ENCODE measurements around the gene ZFPM1.

The ZFPM1 gene

GRCh38 chr16:88476817-88477397 is 23.8 kb downstream of the ZFPM1 start:
- Histone ChIP-seq H3K9ac (ENCODE audit: low read length) (no peak overlapping the region), H3K27me3 (ENCODE audit: low read length) (peaks cover 3% of the 10 kb centered on the region; the same call in 1 of the 2 replicates), H4K20me1 (ENCODE audit: low read depth, low read length) (no peaks in the 10 kb centered on the region), H3K9me2 (replicated peaks; ENCODE audit: insufficient read depth, low read length) (no peaks in the 10 kb centered on the region), H2AFZ (ENCODE audit: low read depth, low read length, severe bottlenecking) (no peak overlapping the region), H3K79me2 (ENCODE audit: insufficient read depth, low read length) (no peaks in the 10 kb centered on the region), H3K36me3 (ENCODE audit: low read length) (no peaks in the 10 kb centered on the region), H3K4me2 (ENCODE audit: low read depth, low read length, poor library complexity, severe bottlenecking) (no peak overlapping the region), H3K4me3 (ENCODE audit: insufficient read depth, low read length, poor library complexity, severe bottlenecking) (no peak overlapping the region), H3K27ac (ENCODE audit: low read depth, low read length) (no peak overlapping the region), H3K9me3 (ENCODE audit: insufficient read depth, low read length) (no peaks in the 10 kb centered on the region), H3F3A (ENCODE audit: insufficient read depth) (no peaks in the 10 kb centered on the region)
- TF ChIP-seq CTCF (IDR thresholded peaks at IDR 0.05; ENCODE audit: insufficient read depth, low read length, poor library complexity, severe bottlenecking), result no peak

- Histone ChIP-seq H3K4me2 (ENCODE audit: low read depth, low read length, poor library complexity, severe bottlenecking) (no peak overlapping the region), H3K9me3 (ENCODE audit: insufficient read depth, low read length) (no peaks in the 10 kb centered on the region), H2AFZ (ENCODE audit: low read depth, low read length, severe bottlenecking) (no peak overlapping the region), H3K27ac (ENCODE audit: low read depth, low read length) (no peak overlapping the region), H4K20me1 (ENCODE audit: low read depth, low read length) (no peaks in the 10 kb centered on the region), H3K9ac (ENCODE audit: low read length) (no peak overlapping the region), H3K79me2 (ENCODE audit: insufficient read depth, low read length) (no peaks in the 10 kb centered on the region), H3K9me2 (replicated peaks; ENCODE audit: insufficient read depth, low read length) (no peaks in the 10 kb centered on the region), H3K36me3 (ENCODE audit: low read length) (no peaks in the 10 kb centered on the region), H3K4me3 (ENCODE audit: insufficient read depth, low read length, poor library complexity, severe bottlenecking) (no peak overlapping the region), H3F3A (ENCODE audit: insufficient read depth) (no peaks in the 10 kb centered on the region), H3K27me3 (ENCODE audit: low read length) (peaks cover 3% of the 10 kb centered on the region; the same call in 1 of the 2 replicates)
- TF ChIP-seq CTCF (IDR thresholded peaks at IDR 0.05; ENCODE audit: insufficient read depth, low read length, poor library complexity, severe bottlenecking) (no peak), EZH2phosphoT487 (conservative IDR thresholded peaks at IDR 0.05; ENCODE audit: low read length) (no peak)
Observed at GRCh38 chr16:88477631-88478519, 24.8 kb downstream of the ZFPM1 start.

GRCh38 chr16:88478889-88479792 is 26.1 kb downstream of the ZFPM1 start:
- Histone ChIP-seq H3K9me3 (ENCODE audit: insufficient read depth, low read length) (no peaks in the 10 kb centered on the region), H3K36me3 (ENCODE audit: low read length) (no peaks in the 10 kb centered on the region), H3K9ac (ENCODE audit: low read length) (no peak overlapping the region), H3K4me2 (ENCODE audit: low read depth, low read length, poor library complexity, severe bottlenecking) (no peak overlapping the region), H4K20me1 (ENCODE audit: low read depth, low read length) (no peaks in the 10 kb centered on the region), H3K79me2 (ENCODE audit: insufficient read depth, low read length) (no peaks in the 10 kb centered on the region), H3F3A (ENCODE audit: insufficient read depth) (no peaks in the 10 kb centered on the region), H3K27ac (ENCODE audit: low read depth, low read length) (no peak overlapping the region), H3K4me3 (ENCODE audit: insufficient read depth, low read length, poor library complexity, severe bottlenecking) (no peak overlapping the region), H3K27me3 (ENCODE audit: low read length) (peaks cover 3% of the 10 kb centered on the region; the same call in 1 of the 2 replicates), H3K9me2 (replicated peaks; ENCODE audit: insufficient read depth, low read length) (no peaks in the 10 kb centered on the region), H2AFZ (ENCODE audit: low read depth, low read length, severe bottlenecking) (no peak overlapping the region)
- TF ChIP-seq CTCF (IDR thresholded peaks at IDR 0.05; ENCODE audit: insufficient read depth, low read length, poor library complexity, severe bottlenecking) (no peak), EZH2phosphoT487 (conservative IDR thresholded peaks at IDR 0.05; ENCODE audit: low read length) (no peak)

Data from SU-DHL-6 (cell line).